ENCODE measurements around the gene SEZ6L. TPM values are rescaled to one million over a fixed set of nuclear protein-coding genes. Genes with fewer than 3 reads are reported as not detected.

The SEZ6L gene
- total RNA-seq, 1 donor from 2014 or later, result 2.3 TPM

DNA sequence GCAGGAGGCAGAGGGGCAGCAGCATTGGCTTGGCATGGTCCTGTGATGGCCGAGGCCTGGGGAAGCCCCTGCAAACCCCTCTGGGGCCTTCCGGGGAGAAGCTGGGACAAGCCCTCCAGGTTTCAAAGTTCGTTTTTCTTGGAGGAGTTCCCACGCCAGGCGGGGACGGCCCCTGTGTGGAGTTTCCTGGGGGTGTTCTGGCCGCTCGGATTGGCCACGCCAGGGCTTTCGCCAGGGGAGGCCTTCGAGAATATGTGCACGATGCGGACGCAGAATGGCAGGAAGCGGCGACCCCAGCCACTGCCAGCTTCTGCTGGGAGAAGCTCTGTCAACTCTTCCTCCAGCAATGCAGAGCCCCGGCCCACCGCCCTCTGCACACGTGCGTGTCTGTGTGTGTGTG, 157.5 kb downstream of the SEZ6L start:
- FAIRE-seq, result no peak
- H3K27ac Mint-ChIP-seq (ENCODE audit: unreplicated experiment), result no peak overlapping the region
- H3K79me2 ChIP-seq (ENCODE audit: insufficient read depth, low read length), result no peaks in the 10 kb centered on the region
- H3K27ac ChIP-seq (ENCODE audit: low read depth, low read length), result no peak overlapping the region
- no peaks in the 10 kb centered on the region for H3K9me3 ChIP-seq (ENCODE audit: insufficient read depth, low read depth, low read length)
- H3K4me1 Mint-ChIP-seq (ENCODE audit: low read depth, unreplicated experiment), result peaks cover 12% of the 10 kb centered on the region
- no peak overlapping the region for H3K4me3 Mint-ChIP-seq (ENCODE audit: unreplicated experiment)
- TF ChIP-seq EZH2 (IDR thresholded peaks at IDR 0.05; ENCODE audit: insufficient read depth, low read length), result no peak
- H3K4me1 ChIP-seq (ENCODE audit: insufficient read depth, low read length), result peaks cover 10% of the 10 kb centered on the region
- H3K4me2 ChIP-seq (ENCODE audit: low read length), result no peak overlapping the region
- no peak overlapping the region for H3K9ac ChIP-seq (ENCODE audit: low read length)
- no peaks in the 10 kb centered on the region for H4K20me1 ChIP-seq (ENCODE audit: insufficient read depth, low read length)
- no peak overlapping the region for H3K4me3 ChIP-seq (ENCODE audit: insufficient read depth, low read depth, low read length)
- DNase-seq (ENCODE audit: low read depth), result no peak
- peaks cover 44% of the 10 kb centered on the region for H3K27me3 Mint-ChIP-seq (ENCODE audit: low read depth, unreplicated experiment)
- no peak overlapping the region for H2AFZ ChIP-seq (ENCODE audit: low read depth, low read length)
- H3K27me3 ChIP-seq (ENCODE audit: insufficient read depth, low read length), result peaks cover 5% of the 10 kb centered on the region
- H3K9me3 Mint-ChIP-seq (ENCODE audit: unreplicated experiment), result no peaks in the 10 kb centered on the region
- peaks cover 2% of the 10 kb centered on the region for H3K36me3 Mint-ChIP-seq (ENCODE audit: low read depth, unreplicated experiment)
- no peaks in the 10 kb centered on the region for H3K36me3 ChIP-seq (ENCODE audit: insufficient read depth, low read length)

DNA sequence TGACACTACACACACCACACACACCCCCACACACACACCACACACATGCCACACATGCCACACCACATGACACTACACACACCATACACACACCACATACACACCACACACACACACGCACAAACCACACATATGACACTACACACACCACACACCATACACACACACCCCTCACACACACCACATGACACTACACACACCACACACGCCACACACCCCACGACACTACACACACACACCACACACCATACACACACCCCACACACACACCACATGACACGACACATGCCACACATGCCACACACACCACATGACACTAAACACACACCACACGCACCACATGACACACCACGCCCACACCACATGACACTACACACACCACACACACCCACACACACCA, 158.0 kb downstream of the SEZ6L start:
- Histone ChIP-seq H3K4me3 (ENCODE audit: insufficient read depth, low read depth, low read length) (no peak overlapping the region), H3K36me3 (ENCODE audit: insufficient read depth, low read length) (no peaks in the 10 kb centered on the region), H3K27ac (ENCODE audit: low read depth, low read length) (no peak overlapping the region), H2AFZ (ENCODE audit: low read depth, low read length) (no peak overlapping the region), H4K20me1 (ENCODE audit: insufficient read depth, low read length) (no peaks in the 10 kb centered on the region), H3K9me3 (ENCODE audit: insufficient read depth, low read depth, low read length) (no peaks in the 10 kb centered on the region), H3K9ac (ENCODE audit: low read length) (no peak overlapping the region), H3K79me2 (ENCODE audit: insufficient read depth, low read length) (no peaks in the 10 kb centered on the region), H3K4me2 (ENCODE audit: low read length) (no peak overlapping the region), H3K4me1 (ENCODE audit: insufficient read depth, low read length) (peaks cover 5% of the 10 kb centered on the region), H3K27me3 (ENCODE audit: insufficient read depth, low read length) (peaks cover 5% of the 10 kb centered on the region)
- Mint-ChIP-seq H3K9me3 (ENCODE audit: unreplicated experiment) (no peaks in the 10 kb centered on the region), H3K4me3 (ENCODE audit: unreplicated experiment) (no peak overlapping the region), H3K27ac (ENCODE audit: unreplicated experiment) (no peak overlapping the region), H3K4me1 (ENCODE audit: low read depth, unreplicated experiment) (peaks cover 7% of the 10 kb centered on the region), H3K27me3 (ENCODE audit: low read depth, unreplicated experiment) (peaks cover 44% of the 10 kb centered on the region), H3K36me3 (ENCODE audit: low read depth, unreplicated experiment) (peaks cover 2% of the 10 kb centered on the region)
- no peak for TF ChIP-seq EZH2 (IDR thresholded peaks at IDR 0.05; ENCODE audit: insufficient read depth, low read length)
- TF ChIP-seq, protein P1, sequence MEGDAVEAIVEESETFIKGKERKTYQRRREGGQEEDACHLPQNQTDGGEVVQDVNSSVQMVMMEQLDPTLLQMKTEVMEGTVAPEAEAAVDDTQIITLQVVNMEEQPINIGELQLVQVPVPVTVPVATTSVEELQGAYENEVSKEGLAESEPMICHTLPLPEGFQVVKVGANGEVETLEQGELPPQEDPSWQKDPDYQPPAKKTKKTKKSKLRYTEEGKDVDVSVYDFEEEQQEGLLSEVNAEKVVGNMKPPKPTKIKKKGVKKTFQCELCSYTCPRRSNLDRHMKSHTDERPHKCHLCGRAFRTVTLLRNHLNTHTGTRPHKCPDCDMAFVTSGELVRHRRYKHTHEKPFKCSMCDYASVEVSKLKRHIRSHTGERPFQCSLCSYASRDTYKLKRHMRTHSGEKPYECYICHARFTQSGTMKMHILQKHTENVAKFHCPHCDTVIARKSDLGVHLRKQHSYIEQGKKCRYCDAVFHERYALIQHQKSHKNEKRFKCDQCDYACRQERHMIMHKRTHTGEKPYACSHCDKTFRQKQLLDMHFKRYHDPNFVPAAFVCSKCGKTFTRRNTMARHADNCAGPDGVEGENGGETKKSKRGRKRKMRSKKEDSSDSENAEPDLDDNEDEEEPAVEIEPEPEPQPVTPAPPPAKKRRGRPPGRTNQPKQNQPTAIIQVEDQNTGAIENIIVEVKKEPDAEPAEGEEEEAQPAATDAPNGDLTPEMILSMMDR (IDR thresholded peaks at IDR 0.05; ENCODE audit: insufficient read depth, low read depth, low read length), result no peak
- no peak for FAIRE-seq
- no peak for DNase-seq (ENCODE audit: low read depth)

DNA sequence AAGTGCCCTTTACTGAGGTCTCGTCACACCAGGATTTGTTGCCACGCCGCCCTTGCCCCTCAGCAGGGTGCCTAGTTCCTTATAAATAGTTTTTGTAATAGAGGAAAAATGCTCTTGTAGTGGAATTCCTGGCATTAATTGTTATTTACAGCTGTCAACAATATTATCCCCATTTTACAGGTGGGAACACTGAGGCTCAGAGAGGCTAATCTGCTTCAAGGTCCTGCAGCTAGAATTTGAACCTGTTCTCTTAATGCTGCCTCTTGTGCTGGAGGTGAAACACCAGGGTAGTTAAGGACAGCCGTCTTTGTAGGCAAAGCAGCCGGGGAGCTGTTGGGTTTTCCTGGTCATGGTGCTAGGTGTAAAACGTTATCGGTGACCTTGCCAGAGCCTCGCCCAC, 159.0 kb downstream of the SEZ6L start:
- Histone ChIP-seq H3K36me3 (ENCODE audit: insufficient read depth, low read length) (no peaks in the 10 kb centered on the region), H2AFZ (ENCODE audit: low read depth, low read length) (no peak overlapping the region)
- H3K9me3 Mint-ChIP-seq (ENCODE audit: unreplicated experiment), result no peaks in the 10 kb centered on the region

More for the DNA sequence above, 159.0 kb downstream of the SEZ6L start:
- no peak overlapping the region for H3K27ac ChIP-seq (ENCODE audit: low read depth, low read length)
- no peak overlapping the region for H3K4me3 Mint-ChIP-seq (ENCODE audit: unreplicated experiment)
- no peaks in the 10 kb centered on the region for H3K79me2 ChIP-seq (ENCODE audit: insufficient read depth, low read length)
- no peak overlapping the region for H3K9ac ChIP-seq (ENCODE audit: low read length)
- FAIRE-seq (no peak), DNase-seq (ENCODE audit: low read depth) (no peak)
- no peak overlapping the region for H3K4me2 ChIP-seq (ENCODE audit: low read length)
- H3K27me3 ChIP-seq (ENCODE audit: insufficient read depth, low read length), result peaks cover 6% of the 10 kb centered on the region
- H3K27ac Mint-ChIP-seq (ENCODE audit: unreplicated experiment), result no peak overlapping the region
- peaks cover 2% of the 10 kb centered on the region for H3K36me3 Mint-ChIP-seq (ENCODE audit: low read depth, unreplicated experiment)
- no peaks in the 10 kb centered on the region for H4K20me1 ChIP-seq (ENCODE audit: insufficient read depth, low read length)
- TF ChIP-seq, protein P1 (IDR thresholded peaks at IDR 0.05; ENCODE audit: insufficient read depth, low read depth, low read length), result no peak
- no peak for TF ChIP-seq EZH2 (IDR thresholded peaks at IDR 0.05; ENCODE audit: insufficient read depth, low read length)
- no peaks in the 10 kb centered on the region for H3K4me1 ChIP-seq (ENCODE audit: insufficient read depth, low read length)
- H3K9me3 ChIP-seq (ENCODE audit: insufficient read depth, low read depth, low read length), result no peaks in the 10 kb centered on the region
- no peaks in the 10 kb centered on the region for H3K4me1 Mint-ChIP-seq (ENCODE audit: low read depth, unreplicated experiment)
- H3K4me3 ChIP-seq (ENCODE audit: insufficient read depth, low read depth, low read length), result no peak overlapping the region
- peaks cover 53% of the 10 kb centered on the region for H3K27me3 Mint-ChIP-seq (ENCODE audit: low read depth, unreplicated experiment)
